Skin epidermis (tissue), 12 donors: Measurements from ENCODE around the gene DDX25.

Experiments
- H3K27ac ChIP-seq, 21 experiments: fragments of 200-600 bp; sonication (generic) in 11 of 21; one replicate each; pipeline ENCODE4 v1.5.0; 2020; ENCODE audit warnings: mild to moderate bottlenecking in 3 of 21, inconsistent platforms in 2 of 21, moderate library complexity in 2 of 21
- H3K4me3 ChIP-seq, 7 experiments: fragments of 200-600 bp; sonication (generic) in 2 of 7; one replicate each; pipeline ENCODE4 v1.5.0; 2020; ENCODE audit warnings: inconsistent platforms in 2 of 7, mild to moderate bottlenecking in 2 of 7, moderate library complexity in 1 of 7

Gene DDX25

DNA sequence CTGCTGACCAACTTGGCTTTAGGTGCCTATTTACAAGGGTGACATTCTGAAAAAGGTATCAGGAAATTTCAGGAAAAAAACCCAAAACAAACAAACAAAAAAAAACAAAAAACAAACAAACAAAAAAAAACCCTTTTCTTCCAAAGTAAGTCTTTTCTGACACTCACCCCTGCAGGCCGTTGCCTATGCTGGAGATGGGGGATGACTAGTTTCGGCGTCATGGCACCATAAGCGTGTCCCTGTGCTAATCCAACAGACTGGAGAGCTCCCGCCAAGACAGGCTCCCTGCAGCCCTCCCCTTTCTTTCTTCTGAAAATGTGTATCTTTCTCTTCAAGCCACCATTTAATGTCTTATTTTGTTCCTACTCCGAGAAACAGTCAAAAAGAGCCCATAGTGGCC, 55.2 kb downstream of the DDX25 start:
- no peak overlapping the region for H3K4me3 ChIP-seq
- no peak overlapping the region for H3K27ac ChIP-seq

- no peak overlapping the region for H3K27ac ChIP-seq
Observed at GRCh38 chr11:125959931-125960330, 55.6 kb downstream of the DDX25 start.

DNA sequence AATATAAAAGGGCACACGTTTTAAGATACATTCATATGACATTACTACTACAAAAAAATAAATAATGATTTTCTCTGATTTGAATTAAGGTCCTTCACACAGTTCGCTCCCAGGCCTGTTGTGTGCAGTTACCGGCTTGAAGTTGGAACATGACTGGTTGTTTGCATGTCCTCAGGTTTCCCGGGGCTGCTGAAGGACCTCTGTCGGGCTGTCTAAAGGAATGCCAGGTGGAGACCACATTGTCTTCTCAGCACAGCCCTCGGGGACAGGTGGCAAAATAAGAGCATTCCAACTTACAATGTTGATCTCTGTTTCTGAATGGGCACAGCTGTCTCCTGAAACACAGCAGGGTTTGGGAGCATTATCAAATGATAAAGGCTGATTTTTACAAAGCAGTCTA, 56.5 kb downstream of the DDX25 start:
- H3K4me3 ChIP-seq: no peak overlapping the region
- no peak overlapping the region for H3K27ac ChIP-seq

More at GRCh38 chr11:125959931-125960330, 55.6 kb downstream of the DDX25 start:
- no peak overlapping the region for H3K4me3 ChIP-seq

DNA sequence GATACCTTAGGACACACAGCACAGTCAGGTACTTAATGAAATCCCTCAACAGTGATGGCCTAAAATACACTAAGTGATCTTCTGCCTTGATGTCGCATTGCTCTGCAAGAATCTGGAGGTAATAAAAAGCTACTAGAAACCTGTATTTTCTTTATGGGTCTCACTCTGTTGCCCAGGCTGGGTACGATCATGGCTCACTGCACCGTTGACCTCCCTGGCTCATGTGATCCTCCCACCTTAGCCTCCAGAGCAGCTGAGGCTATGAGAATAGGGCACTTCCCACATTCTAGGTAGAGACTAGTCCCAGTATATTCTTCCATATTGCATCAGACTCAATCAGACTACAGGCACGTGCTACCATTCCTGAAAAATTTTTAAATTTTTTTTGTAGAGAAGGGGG, 63.2 kb downstream of the DDX25 start:
- Histone ChIP-seq H3K4me3 (no peak overlapping the region), H3K27ac (no peak overlapping the region)

- no peak overlapping the region for H3K4me3 ChIP-seq
- no peak overlapping the region for H3K27ac ChIP-seq
Observed at GRCh38 chr11:125968354-125968753, 64.0 kb downstream of the DDX25 start.

GRCh38 chr11:125971618-125972017, 67.3 kb downstream of the DDX25 start:
- Histone ChIP-seq H3K27ac (no peak overlapping the region), H3K4me3 (no peak overlapping the region)

GRCh38 chr11:125974284-125974683, 70.0 kb downstream of the DDX25 start:
- H3K4me3 ChIP-seq: no peak overlapping the region
- no peak overlapping the region for H3K27ac ChIP-seq

- no peak overlapping the region for H3K4me3 ChIP-seq
- no peak overlapping the region for H3K27ac ChIP-seq
Observed at GRCh38 chr11:125975634-125976033, 71.3 kb downstream of the DDX25 start.

GRCh38 chr11:125976156-125976555, 71.8 kb downstream of the DDX25 start:
- Histone ChIP-seq H3K27ac (no peak overlapping the region), H3K4me3 (no peak overlapping the region)

DNA sequence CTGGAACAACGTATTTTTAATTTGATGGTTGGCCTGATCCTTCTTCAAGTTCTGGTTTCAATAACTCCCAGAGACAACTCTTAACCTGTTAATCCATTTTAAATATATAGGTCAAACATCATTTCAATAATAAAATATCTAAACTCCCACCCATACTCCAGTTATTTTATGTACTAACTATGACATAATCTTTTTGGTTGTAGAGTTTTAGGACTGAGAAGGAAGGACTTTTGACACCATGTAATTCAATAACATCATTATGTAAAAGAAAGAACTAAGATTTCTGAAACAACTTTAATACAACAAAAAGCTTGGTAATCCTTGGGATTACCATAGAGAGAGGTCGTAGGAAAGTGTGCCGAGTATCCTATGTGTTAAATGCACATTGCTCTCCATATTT, 73.0 kb downstream of the DDX25 start:
- Histone ChIP-seq H3K4me3 (no peak overlapping the region), H3K27ac (no peak overlapping the region)

DNA sequence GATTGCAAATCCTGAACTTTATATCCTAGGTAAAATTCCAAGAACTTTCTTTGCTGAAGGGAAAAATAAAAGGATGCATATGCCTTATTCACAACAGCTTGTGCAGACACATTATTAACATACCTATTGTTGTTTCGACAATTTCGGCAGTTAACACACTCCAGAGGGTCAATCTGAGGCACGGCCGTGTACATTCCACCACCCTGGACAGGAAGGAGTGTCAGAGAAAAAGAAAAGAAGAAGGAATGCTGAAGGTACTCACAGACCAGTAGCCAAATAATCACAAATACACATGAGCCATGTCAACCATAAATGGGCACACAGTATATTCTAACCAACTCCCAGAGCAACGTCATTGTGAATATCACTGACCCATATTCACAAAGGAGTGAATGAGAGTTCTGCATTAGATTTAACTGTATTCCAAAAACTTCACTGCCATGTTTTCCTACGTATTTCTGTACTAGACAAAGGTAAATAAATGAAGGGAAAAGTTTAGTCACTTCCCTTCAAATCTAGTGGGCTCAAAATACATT, 73.9 kb downstream of the DDX25 start:
- H3K4me3 ChIP-seq: no peak overlapping the region
- no peak overlapping the region for H3K27ac ChIP-seq
